ENCODE measurements around the gene CELA3A. TPM values are rescaled to one million over a fixed set of nuclear protein-coding genes. Genes with fewer than 3 reads are reported as not detected.

Gene CELA3A
- total RNA-seq, 1 donor from 2014 or later = not detected

DNA sequence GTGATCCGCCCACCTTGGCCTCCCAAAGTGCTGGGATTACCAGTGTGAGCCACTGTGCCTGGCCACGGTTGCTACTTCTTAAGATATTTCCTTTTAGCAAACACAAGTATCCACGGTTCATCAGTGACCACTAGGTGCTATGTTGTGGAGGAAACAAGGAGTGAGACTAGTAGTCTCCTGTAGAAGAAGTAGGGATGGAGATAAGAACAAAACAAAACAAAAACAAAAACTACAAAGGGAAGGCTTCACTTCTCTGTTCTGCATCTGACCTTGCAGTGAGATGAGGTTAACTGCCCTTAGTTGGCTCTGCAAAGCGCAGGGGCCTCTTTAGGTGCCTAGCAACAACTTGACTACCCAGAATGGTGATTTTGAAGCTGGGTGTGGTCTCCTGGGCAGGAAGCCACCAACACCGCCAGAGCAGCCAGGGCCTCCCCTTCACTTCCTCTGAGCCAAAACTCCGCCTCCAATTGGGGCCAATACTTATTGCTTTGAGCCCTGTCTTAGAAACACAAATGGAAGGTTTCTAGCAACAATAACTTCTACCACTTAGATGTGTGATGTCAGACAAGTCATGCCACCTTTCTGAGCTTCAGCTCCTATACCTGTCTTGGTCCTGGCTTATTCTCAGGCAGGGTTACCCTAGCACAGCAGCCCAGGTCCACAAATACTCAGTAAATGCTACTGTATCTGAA, 38.3 kb downstream of the CELA3A start:
- Histone ChIP-seq H3K27me3 (ENCODE audit: low read depth) (no peaks in the 10 kb centered on the region), H3K36me3 (no peaks in the 10 kb centered on the region), H3K27ac (peak overlapping the region; percentile 74), H3K9me3 (no peaks in the 10 kb centered on the region), H3K4me3 (peak overlapping the region; percentile 18), H3K4me1 (peaks cover 16% of the 10 kb centered on the region)
- DNase-seq = peak; percentile 87
- ATAC-seq = peak; percentile 97 to 98
- TF ChIP-seq CTCF (IDR thresholded peaks at IDR 0.05) = no peak
- intact Hi-C loops (cut with DNase I) = no loop called here

DNA sequence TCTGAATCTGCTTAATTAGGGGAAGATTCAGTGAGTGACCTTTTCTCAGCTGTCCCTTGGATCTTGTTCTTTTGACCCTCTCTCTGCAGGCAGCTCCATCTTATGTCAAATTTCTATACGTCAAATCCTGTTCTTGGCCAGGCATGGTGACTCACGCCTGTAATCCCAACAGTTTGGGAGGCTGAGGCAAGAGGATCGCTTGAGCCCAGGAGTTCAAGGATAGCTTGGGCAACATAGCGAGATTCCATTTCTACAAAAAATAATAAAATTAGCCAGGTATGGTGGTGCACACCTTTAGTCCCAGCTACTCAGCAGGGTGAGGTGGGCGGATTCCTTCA, 38.8 kb downstream of the CELA3A start:
- H3K36me3 ChIP-seq = no peaks in the 10 kb centered on the region
- no peaks in the 10 kb centered on the region for H3K9me3 ChIP-seq
- peak in 1 of 2 donors; percentile 8 for ATAC-seq
- peak overlapping the region; percentile 74 for H3K27ac ChIP-seq
- TF ChIP-seq CTCF (IDR thresholded peaks at IDR 0.05) = no peak
- H3K4me3 ChIP-seq = no peak overlapping the region
- no peaks in the 10 kb centered on the region for H3K27me3 ChIP-seq (ENCODE audit: low read depth)
- intact Hi-C loops (cut with DNase I) = no loop called here
- no peak for DNase-seq
- H3K4me1 ChIP-seq = peaks cover 16% of the 10 kb centered on the region

DNA sequence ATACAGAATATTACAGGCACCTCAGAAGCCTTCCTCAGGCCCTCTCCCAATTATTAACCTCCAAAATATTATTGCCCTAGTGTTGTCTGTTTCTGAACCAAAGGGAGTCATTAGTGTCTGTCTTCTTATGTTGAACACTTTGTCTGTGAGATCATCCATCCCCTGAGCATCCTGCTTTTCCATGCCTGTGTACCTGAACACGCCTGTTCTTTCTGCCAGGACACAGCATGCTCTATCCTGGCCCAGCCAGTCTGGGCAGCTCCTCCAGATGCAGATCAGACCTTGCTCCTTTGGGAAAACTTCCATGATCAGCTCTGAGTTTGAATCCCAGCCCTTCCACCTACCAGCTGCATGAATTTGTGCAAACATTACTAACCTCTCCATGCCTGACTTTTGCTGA, 40.0 kb downstream of the CELA3A start:
- no peak for TF ChIP-seq CTCF (IDR thresholded peaks at IDR 0.05)
- Histone ChIP-seq H3K27me3 (ENCODE audit: low read depth) (no peaks in the 10 kb centered on the region), H3K4me1 (peaks cover 16% of the 10 kb centered on the region), H3K9me3 (no peaks in the 10 kb centered on the region), H3K36me3 (no peaks in the 10 kb centered on the region), H3K4me3 (no peak overlapping the region), H3K27ac (no peak overlapping the region)
- DNase-seq (no peak), ATAC-seq (no peak)
- intact Hi-C loops (cut with DNase I) = no loop called here

- Histone ChIP-seq H3K27ac (no peak overlapping the region), H3K4me3 (no peak overlapping the region), H3K4me1 (peaks cover 16% of the 10 kb centered on the region), H3K9me3 (no peaks in the 10 kb centered on the region), H3K27me3 (ENCODE audit: low read depth) (no peaks in the 10 kb centered on the region), H3K36me3 (no peaks in the 10 kb centered on the region)
- DNase-seq (no peak), ATAC-seq (no peak)
- no peak for TF ChIP-seq CTCF (IDR thresholded peaks at IDR 0.05)
- intact Hi-C loops (cut with DNase I) = no loop called here
These were observed 41.8 kb downstream of the CELA3A start for GRCh38 chr1:22043198-22043769.

- no peaks in the 10 kb centered on the region for H3K36me3 ChIP-seq
- no peaks in the 10 kb centered on the region for H3K9me3 ChIP-seq
- H3K4me3 ChIP-seq = no peak overlapping the region
- no peak for ATAC-seq
- H3K27ac ChIP-seq = no peak overlapping the region
- TF ChIP-seq CTCF (IDR thresholded peaks at IDR 0.05) = no peak
- no peaks in the 10 kb centered on the region for H3K27me3 ChIP-seq (ENCODE audit: low read depth)
- intact Hi-C loops (cut with DNase I) = no loop called here
- peaks cover 9% of the 10 kb centered on the region for H3K4me1 ChIP-seq
- DNase-seq = no peak
These were observed 43.4 kb downstream of the CELA3A start for GRCh38 chr1:22044690-22045420.

Data from lower lobe of right lung (tissue), 2 donors.